Nephron (organoid): ENCODE measurements around the gene TOR1AIP2.
"Not testable (repeated sequence)": the region's sequence is repeated elsewhere in the genome, so short reads cannot be mapped to it uniquely, and the experiment has no call there.

ENCODE experiments used
- H3K27ac Mint-ChIP-seq, 3 experiments: 2 replicates each; pipeline ENCODE4 v1.8.0; 2020; ENCODE audit warnings: mixed read lengths in 3 of 3, mild to moderate bottlenecking in 2 of 3, moderate library complexity in 1 of 3
- H3K27me3 Mint-ChIP-seq: 2 replicates; pipeline ENCODE4 v1.8.0; 2021; ENCODE audit warnings: low read depth, mild to moderate bottlenecking, moderate library complexity, mixed read lengths
- H3K36me3 Mint-ChIP-seq: 2 replicates; pipeline ENCODE4 v1.8.0; 2020; ENCODE audit warnings: low read depth, mixed read lengths
- H3K4me1 Mint-ChIP-seq: 2 replicates; pipeline ENCODE4 v1.8.0; 2020; ENCODE audit warnings: mixed read lengths
- H3K4me3 Mint-ChIP-seq, 3 experiments: 2 replicates each; pipeline ENCODE4 v1.8.0; 2020; ENCODE audit warnings: mild to moderate bottlenecking in 3 of 3, mixed read lengths in 3 of 3, moderate library complexity in 2 of 3
- H3K9me3 Mint-ChIP-seq: 2 replicates; pipeline ENCODE4 v1.8.0; 2020; ENCODE audit warnings: mixed read lengths
- TF ChIP-seq, protein P1 (sequence below), 3 experiments: fragments of 200-600 bp; sonication (generic); IDR thresholded peaks; one replicate each; pipeline ENCODE4 v1.5.0; 2021; ENCODE audit warnings: antibody characterized with exemption in 3 of 3; ENCODE audit not compliant: unreplicated experiment in 3 of 3

The TOR1AIP2 gene

DNA sequence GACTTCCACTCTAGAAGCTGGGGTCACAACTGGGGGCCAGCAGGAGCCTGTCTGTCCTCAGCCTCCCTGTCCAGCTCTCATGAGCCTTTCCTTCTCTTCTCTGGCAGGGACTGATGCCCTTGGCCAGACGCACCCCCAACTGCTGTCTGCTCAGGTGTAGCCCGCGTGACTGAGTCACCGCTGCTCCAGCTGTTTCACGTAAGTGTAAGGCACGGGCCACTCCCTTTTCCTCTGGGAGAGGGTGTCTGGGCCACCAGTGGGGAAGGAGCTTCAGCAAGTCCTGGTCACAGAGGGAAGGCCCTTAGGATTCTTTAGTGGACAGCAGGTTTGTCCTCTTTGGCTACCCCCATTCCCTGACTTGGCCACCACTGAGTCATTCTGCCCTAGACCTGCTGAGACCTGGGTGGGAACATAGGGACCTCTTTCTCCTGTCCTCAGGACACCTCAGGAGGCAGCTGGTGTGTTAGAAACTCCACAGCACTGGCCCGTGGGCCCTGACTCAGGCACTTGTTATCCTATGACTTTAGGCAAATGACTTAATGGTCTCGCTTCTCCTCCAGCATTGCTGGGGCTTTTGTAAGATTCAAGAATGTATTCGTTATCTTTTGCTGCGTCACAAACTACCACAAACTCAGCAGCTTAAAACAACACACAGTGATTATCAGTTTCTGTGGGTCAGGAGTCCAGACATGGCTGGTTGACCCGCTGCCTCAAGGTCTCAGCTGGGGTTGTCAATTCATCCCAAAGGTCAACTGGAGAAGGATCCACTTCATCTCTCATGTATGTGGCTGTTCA lies 69.7 kb downstream of the TOR1AIP2 start:
- Mint-ChIP-seq H3K4me3 (no peak overlapping the region), H3K4me1 (peaks cover 16% of the 10 kb centered on the region), H3K27me3 (peaks cover 17% of the 10 kb centered on the region), H3K36me3 (no peaks in the 10 kb centered on the region), H3K9me3 (no peaks in the 10 kb centered on the region), H3K27ac (no peak overlapping the region)
- TF ChIP-seq, protein P1, sequence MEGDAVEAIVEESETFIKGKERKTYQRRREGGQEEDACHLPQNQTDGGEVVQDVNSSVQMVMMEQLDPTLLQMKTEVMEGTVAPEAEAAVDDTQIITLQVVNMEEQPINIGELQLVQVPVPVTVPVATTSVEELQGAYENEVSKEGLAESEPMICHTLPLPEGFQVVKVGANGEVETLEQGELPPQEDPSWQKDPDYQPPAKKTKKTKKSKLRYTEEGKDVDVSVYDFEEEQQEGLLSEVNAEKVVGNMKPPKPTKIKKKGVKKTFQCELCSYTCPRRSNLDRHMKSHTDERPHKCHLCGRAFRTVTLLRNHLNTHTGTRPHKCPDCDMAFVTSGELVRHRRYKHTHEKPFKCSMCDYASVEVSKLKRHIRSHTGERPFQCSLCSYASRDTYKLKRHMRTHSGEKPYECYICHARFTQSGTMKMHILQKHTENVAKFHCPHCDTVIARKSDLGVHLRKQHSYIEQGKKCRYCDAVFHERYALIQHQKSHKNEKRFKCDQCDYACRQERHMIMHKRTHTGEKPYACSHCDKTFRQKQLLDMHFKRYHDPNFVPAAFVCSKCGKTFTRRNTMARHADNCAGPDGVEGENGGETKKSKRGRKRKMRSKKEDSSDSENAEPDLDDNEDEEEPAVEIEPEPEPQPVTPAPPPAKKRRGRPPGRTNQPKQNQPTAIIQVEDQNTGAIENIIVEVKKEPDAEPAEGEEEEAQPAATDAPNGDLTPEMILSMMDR (IDR thresholded peaks at IDR 0.05; ENCODE audit: unreplicated experiment in 3 of 3): no peak

DNA sequence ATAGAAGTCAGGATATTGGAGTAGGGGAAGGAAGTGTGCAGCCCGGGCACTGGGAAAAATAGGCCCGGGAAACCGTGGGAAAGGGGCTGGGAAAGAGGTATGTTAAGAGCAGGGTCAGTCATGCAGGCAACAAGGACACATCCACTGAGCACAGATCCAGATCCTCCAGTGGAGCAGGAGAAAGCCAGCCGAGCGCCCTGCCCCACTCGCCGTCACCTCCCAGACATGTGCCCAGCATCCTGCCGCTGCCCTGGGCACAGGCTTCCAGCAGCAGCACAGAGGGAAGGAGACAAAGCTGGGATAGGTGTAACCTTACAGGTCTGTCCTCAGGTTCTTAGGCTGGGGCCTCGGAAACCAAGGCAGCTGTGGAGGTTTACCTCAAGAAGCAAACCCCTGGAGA lies 70.3 kb downstream of the TOR1AIP2 start:
- Mint-ChIP-seq H3K27ac (no peak overlapping the region), H3K36me3 (no peaks in the 10 kb centered on the region), H3K4me3 (no peak overlapping the region), H3K27me3 (peaks cover 20% of the 10 kb centered on the region), H3K9me3 (no peaks in the 10 kb centered on the region), H3K4me1 (peaks cover 12% of the 10 kb centered on the region)
- TF ChIP-seq, protein P1 (IDR thresholded peaks at IDR 0.05; ENCODE audit: unreplicated experiment in 3 of 3): no peak

DNA sequence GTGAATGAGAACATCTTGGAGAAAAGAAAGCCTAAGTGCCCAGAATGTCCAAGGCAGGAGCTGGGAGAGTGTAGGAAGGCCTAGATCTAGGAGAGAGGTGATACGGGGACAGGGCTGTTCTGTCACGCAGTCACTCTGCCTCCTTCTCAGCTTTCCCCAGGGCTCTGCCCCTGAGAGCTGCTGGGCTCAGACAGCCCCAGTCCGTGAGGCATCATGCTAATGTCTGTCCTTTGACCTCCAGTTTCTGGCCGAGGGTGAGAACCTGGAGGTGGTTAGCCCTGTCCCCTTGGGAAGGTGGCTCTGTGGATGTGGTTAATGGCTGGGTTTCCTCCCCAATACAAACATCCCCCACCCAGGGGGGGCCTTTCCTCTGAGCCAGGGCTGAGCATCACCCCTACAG lies 71.3 kb downstream of the TOR1AIP2 start:
- TF ChIP-seq, protein P1 (IDR thresholded peaks at IDR 0.05; ENCODE audit: unreplicated experiment in 3 of 3): no peak
- peaks cover 10% of the 10 kb centered on the region for H3K4me1 Mint-ChIP-seq
- peaks cover 15% of the 10 kb centered on the region for H3K27me3 Mint-ChIP-seq
- H3K27ac Mint-ChIP-seq: no peak overlapping the region
- H3K9me3 Mint-ChIP-seq: no peaks in the 10 kb centered on the region
- H3K4me3 Mint-ChIP-seq: no peak overlapping the region
- no peaks in the 10 kb centered on the region for H3K36me3 Mint-ChIP-seq

DNA sequence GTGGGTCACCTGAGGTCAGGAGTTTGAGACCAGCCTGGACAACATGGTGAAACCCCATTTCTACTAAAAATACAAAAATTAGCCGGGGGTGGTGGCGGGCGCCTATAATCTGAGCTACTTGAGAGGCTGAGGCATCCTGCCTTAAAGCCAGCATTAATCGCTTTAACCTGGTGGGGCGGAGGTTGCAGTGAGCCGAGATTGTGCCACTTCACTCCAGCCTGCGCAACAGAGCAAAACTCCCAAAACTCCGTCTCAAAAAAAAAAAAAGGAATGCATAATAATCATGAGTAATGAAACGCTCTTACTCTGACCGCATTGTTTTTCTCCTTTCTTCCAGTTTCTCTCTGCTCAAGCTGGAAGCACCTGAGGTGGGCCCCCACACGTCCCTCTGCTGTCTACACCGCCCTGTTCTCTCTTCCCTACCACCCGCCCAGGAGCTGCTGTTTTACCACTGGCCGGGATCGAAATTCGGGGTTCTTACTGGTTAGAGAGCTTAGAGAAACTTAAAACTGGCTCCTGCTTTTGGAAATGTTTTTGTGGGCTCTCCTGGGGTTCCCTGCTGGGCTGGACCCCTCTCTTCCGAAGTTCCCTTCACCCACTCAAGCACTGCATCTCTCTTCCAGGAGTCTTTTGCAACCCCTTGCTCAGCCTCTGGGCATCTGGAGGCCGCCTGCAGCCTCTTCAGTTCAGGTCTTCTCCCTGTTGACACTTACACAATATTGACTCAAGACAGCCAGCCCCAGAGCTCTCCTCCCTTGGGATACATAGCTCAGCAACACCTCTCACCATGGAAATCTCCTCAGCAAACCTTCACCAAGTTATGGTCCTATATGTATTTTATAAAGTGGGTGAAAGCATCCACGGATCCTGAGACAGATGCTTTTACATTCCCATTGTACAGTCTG lies 72.1 kb downstream of the TOR1AIP2 start:
- no peaks in the 10 kb centered on the region for H3K9me3 Mint-ChIP-seq
- H3K27me3 Mint-ChIP-seq: peaks cover 10% of the 10 kb centered on the region
- H3K36me3 Mint-ChIP-seq: no peaks in the 10 kb centered on the region
- TF ChIP-seq, protein P1 (IDR thresholded peaks at IDR 0.05; ENCODE audit: unreplicated experiment in 3 of 3): no peak
- H3K4me3 Mint-ChIP-seq: no peak overlapping the region
- H3K4me1 Mint-ChIP-seq: peaks cover 5% of the 10 kb centered on the region
- no peak overlapping the region for H3K27ac Mint-ChIP-seq

DNA sequence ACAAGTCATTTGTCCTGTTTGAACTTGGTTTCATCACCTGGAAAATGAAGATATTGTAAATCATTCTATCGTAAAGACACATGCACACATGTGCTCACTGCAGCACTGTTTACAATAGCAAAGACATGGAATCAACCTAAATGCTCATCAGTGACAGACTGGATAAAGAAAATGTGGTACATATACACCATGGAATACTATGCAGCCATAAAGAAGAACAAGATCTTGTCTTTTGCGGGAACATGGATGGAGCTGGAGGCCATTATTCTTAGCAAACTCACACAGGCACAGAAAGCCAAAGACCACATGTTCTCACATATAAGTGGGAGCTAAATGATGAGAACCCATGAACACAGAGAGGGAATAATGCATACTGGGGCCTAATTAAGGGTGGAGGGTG lies 73.2 kb downstream of the TOR1AIP2 start:
- peaks cover 14% of the 10 kb centered on the region for H3K27me3 Mint-ChIP-seq
- H3K4me3 Mint-ChIP-seq, H3K27ac Mint-ChIP-seq, H3K9me3 Mint-ChIP-seq, H3K4me1 Mint-ChIP-seq, H3K36me3 Mint-ChIP-seq: not testable (repeated sequence)

DNA sequence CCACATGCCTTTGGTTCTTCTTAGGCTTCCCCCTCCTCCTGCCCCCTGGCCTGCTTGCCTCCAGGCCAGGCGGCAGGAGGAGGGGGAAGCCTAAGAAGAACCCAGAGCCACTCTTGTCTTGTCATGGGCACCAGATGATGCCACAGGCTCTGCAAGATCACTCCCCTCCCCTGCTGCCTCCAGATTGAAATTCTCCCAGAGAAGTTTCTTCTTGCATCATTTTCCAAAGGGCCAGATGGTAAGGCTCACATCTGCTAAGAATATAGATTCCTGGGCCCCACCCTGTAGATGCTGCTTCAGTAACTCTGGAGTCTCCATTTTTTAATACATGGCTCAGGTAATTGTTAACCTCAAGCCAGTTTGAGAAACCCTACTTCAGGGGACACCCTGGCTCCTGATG lies 73.7 kb downstream of the TOR1AIP2 start:
- H3K4me1 Mint-ChIP-seq: peaks cover 3% of the 10 kb centered on the region
- H3K9me3 Mint-ChIP-seq: no peaks in the 10 kb centered on the region
- no peaks in the 10 kb centered on the region for H3K36me3 Mint-ChIP-seq
- peaks cover 14% of the 10 kb centered on the region for H3K27me3 Mint-ChIP-seq
- no peak overlapping the region for H3K4me3 Mint-ChIP-seq
- no peak overlapping the region for H3K27ac Mint-ChIP-seq
- TF ChIP-seq, protein P1 (IDR thresholded peaks at IDR 0.05; ENCODE audit: unreplicated experiment in 3 of 3): no peak
